ENCODE results near the gene TANC2.
"Not testable (repeated sequence)": the region's sequence is repeated elsewhere in the genome, so short reads cannot be mapped to it uniquely, and the experiment has no call there.

The TANC2 gene

GRCh38 chr17:62964506-62964905 is 1.5 kb upstream of the TANC2 start:
- DNase-seq (ENCODE audit: low spot score) = no peak

- DNase-seq (ENCODE audit: low spot score) = peak; percentile 32
These were observed 805 bp upstream of the TANC2 start for GRCh38 chr17:62965174-62965685.

- DNase-seq (ENCODE audit: low spot score) = peak; percentile 31
These were observed 580 bp downstream of the TANC2 start for GRCh38 chr17:62966426-62967204.

- DNase-seq (ENCODE audit: low spot score) = no peak
These were observed 1.1 kb downstream of the TANC2 start for GRCh38 chr17:62967205-62967529.

GRCh38 chr17:62968445-62968923 is 2.4 kb downstream of the TANC2 start:
- DNase-seq (ENCODE audit: low spot score) = peak; percentile 94

- no peak for DNase-seq (ENCODE audit: low spot score)
These were observed 4.6 kb downstream of the TANC2 start for GRCh38 chr17:62970610-62971009.

- DNase-seq (ENCODE audit: low spot score) = no peak
These were observed 5.8 kb downstream of the TANC2 start for GRCh38 chr17:62971853-62972252.

- DNase-seq (ENCODE audit: low spot score) = no peak
These were observed 8.8 kb downstream of the TANC2 start for GRCh38 chr17:62974788-62975187.

GRCh38 chr17:62975206-62975605 is 9.2 kb downstream of the TANC2 start:
- no peak for DNase-seq (ENCODE audit: low spot score)

- DNase-seq (ENCODE audit: low spot score) = not testable (repeated sequence)
These were observed 10.7 kb downstream of the TANC2 start for GRCh38 chr17:62976643-62977231.

GRCh38 chr17:62980842-62981241 is 14.8 kb downstream of the TANC2 start:
- DNase-seq (ENCODE audit: low spot score) = no peak

GRCh38 chr17:62981933-62982332 is 15.9 kb downstream of the TANC2 start:
- DNase-seq (ENCODE audit: low spot score) = peak; percentile 28

- no peak for DNase-seq (ENCODE audit: low spot score)
These were observed 18.8 kb downstream of the TANC2 start for GRCh38 chr17:62984801-62985200.

GRCh38 chr17:62986549-62986948 is 20.5 kb downstream of the TANC2 start:
- no peak for DNase-seq (ENCODE audit: low spot score)

GRCh38 chr17:62987136-62987535 is 21.1 kb downstream of the TANC2 start:
- DNase-seq (ENCODE audit: low spot score) = no peak

GRCh38 chr17:62989501-62989900 is 23.5 kb downstream of the TANC2 start:
- no peak for DNase-seq (ENCODE audit: low spot score)

GRCh38 chr17:62994931-62995330 is 28.9 kb downstream of the TANC2 start:
- DNase-seq (ENCODE audit: low spot score) = no peak

- peak; percentile 51 for DNase-seq (ENCODE audit: low spot score)
These were observed 29.4 kb downstream of the TANC2 start for GRCh38 chr17:62995377-62995885.

GRCh38 chr17:62996221-62996620 is 30.2 kb downstream of the TANC2 start:
- no peak for DNase-seq (ENCODE audit: low spot score)

- no peak for DNase-seq (ENCODE audit: low spot score)
These were observed 32.1 kb downstream of the TANC2 start for GRCh38 chr17:62998166-62998565.

GRCh38 chr17:62998665-62999393 is 32.8 kb downstream of the TANC2 start:
- DNase-seq (ENCODE audit: low spot score) = no peak

- DNase-seq (ENCODE audit: low spot score) = no peak
These were observed 33.7 kb downstream of the TANC2 start for GRCh38 chr17:62999736-63000135.

Data from SW480 (cell line).